SK-N-SH treated with all-trans-retinoic acid at 6 μM for 48 hours (cell line): ENCODE results near the gene CCDC148.

ENCODE experiments used
- ATAC-seq: fragments of 200-7000 bp; cut with Tn5 transposase; 3 replicates; pipeline ENCODE4 v1.9.1; 2020; ENCODE audit warnings: mild to moderate bottlenecking, moderate library complexity
- BACH2 ChIP-seq: fragments of 250-450 bp; sonication (Bioruptor Pico); IDR thresholded peaks from 2 replicates; pipeline ENCODE4 v1.9.0; 2021; ENCODE audit warnings: mild to moderate bottlenecking, borderline replicate concordance
- CREB5 ChIP-seq: fragments of 250-450 bp; sonication (Bioruptor Pico); IDR thresholded peaks from 2 replicates; pipeline ENCODE4 v1.5.1; 2020; ENCODE audit warnings: low read depth, mild to moderate bottlenecking, moderate library complexity
- CSDC2 ChIP-seq: fragments of 250-450 bp; sonication (Bioruptor Pico); IDR thresholded peaks from 2 replicates; pipeline ENCODE4 v1.5.0; 2020; ENCODE audit warnings: mild to moderate bottlenecking, moderate library complexity
- ESRRG ChIP-seq: fragments of 250-450 bp; sonication (Bioruptor Pico); IDR thresholded peaks from 2 replicates; pipeline ENCODE4 v1.6.1; 2021; ENCODE audit warnings: mild to moderate bottlenecking
- GLIS3 ChIP-seq: fragments of 250-450 bp; sonication (Bioruptor Pico); IDR thresholded peaks from 2 replicates; pipeline ENCODE4 v1.5.0; 2020; ENCODE audit warnings: mild to moderate bottlenecking, moderate library complexity
- OSR1 ChIP-seq: fragments of 250-450 bp; sonication (Bioruptor Pico); IDR thresholded peaks from 2 replicates; pipeline ENCODE4 v1.8.0; 2022; ENCODE audit warnings: moderate library complexity, mild to moderate bottlenecking, inconsistent platforms
- PATZ1 ChIP-seq: fragments of 250-450 bp; sonication (Bioruptor Pico); IDR thresholded peaks from 2 replicates; pipeline ENCODE4 v1.8.0; 2020; ENCODE audit warnings: mild to moderate bottlenecking, moderate library complexity, borderline replicate concordance
- POU6F1 ChIP-seq: fragments of 250-450 bp; sonication (Bioruptor Pico); IDR thresholded peaks from 2 replicates; pipeline ENCODE4 v1.8.0; 2021; ENCODE audit warnings: low read depth, mild to moderate bottlenecking, moderate library complexity, borderline replicate concordance
- PPARA ChIP-seq: fragments of 250-450 bp; sonication (Bioruptor Pico); IDR thresholded peaks from 2 replicates; pipeline ENCODE4 v1.5.0; 2020; ENCODE audit warnings: mild to moderate bottlenecking, borderline replicate concordance
- RARB ChIP-seq: fragments of 250-450 bp; sonication (Bioruptor Pico); IDR thresholded peaks from 2 replicates; pipeline ENCODE4 v1.8.0; 2021; ENCODE audit warnings: mild to moderate bottlenecking, moderate library complexity
- SNAI2 ChIP-seq: fragments of 250-450 bp; sonication (Bioruptor Pico); IDR thresholded peaks from 2 replicates; pipeline ENCODE4 v1.5.0; 2020; ENCODE audit warnings: mild to moderate bottlenecking, moderate library complexity
- TCF4 ChIP-seq: fragments of 250-450 bp; sonication (Bioruptor Pico); IDR thresholded peaks from 2 replicates; pipeline ENCODE4 v1.8.0; 2021; ENCODE audit warnings: mild to moderate bottlenecking, moderate library complexity, borderline replicate concordance
- TOX ChIP-seq: fragments of 250-450 bp; sonication (Bioruptor Pico); IDR thresholded peaks from 2 replicates; pipeline ENCODE4 v1.8.0; 2021; ENCODE audit warnings: mild to moderate bottlenecking, moderate library complexity, borderline replicate concordance
- TSHZ2 ChIP-seq: fragments of 250-450 bp; sonication (Bioruptor Pico); IDR thresholded peaks from 2 replicates; pipeline ENCODE4 v1.5.0; 2020; ENCODE audit warnings: mild to moderate bottlenecking, moderate library complexity
- ZC3H10 ChIP-seq: fragments of 250-450 bp; sonication (Bioruptor Pico); IDR thresholded peaks from 2 replicates; pipeline ENCODE4 v1.5.1; 2021; ENCODE audit warnings: mild to moderate bottlenecking, moderate library complexity
- ZFP3 ChIP-seq: fragments of 250-450 bp; sonication (Bioruptor Pico); IDR thresholded peaks from 2 replicates; pipeline ENCODE4 v1.5.0; 2020; ENCODE audit warnings: mild to moderate bottlenecking, moderate library complexity
- ZFP30 ChIP-seq: fragments of 450-650 bp; formaldehyde crosslinking; IDR thresholded peaks from 2 replicates; pipeline ENCODE4 v1.5.0; 2022; ENCODE audit warnings: mild to moderate bottlenecking, moderate library complexity
- ZNF565 ChIP-seq: fragments of 450-650 bp; formaldehyde crosslinking; conservative IDR thresholded peaks from 2 replicates; pipeline ENCODE4 v1.5.0; 2020; ENCODE audit warnings: low read depth, mild to moderate bottlenecking, moderate library complexity
- ZNF70 ChIP-seq: fragments of 450-650 bp; formaldehyde crosslinking; IDR thresholded peaks from 2 replicates; pipeline ENCODE4 v1.5.0; 2020; ENCODE audit warnings: mild to moderate bottlenecking, moderate library complexity
- ZNF8 ChIP-seq: fragments of 450-650 bp; formaldehyde crosslinking; IDR thresholded peaks from 2 replicates; pipeline ENCODE4 v1.5.0; 2020; ENCODE audit warnings: mild to moderate bottlenecking, moderate library complexity

CCDC148 gene

GRCh38 chr2:158459161-158460003 lies 2.8 kb upstream of the CCDC148 start:
- TF ChIP-seq ZFP3 (no peak), CSDC2 (CRISPR knock-in tag) (no peak), TOX (no peak), TSHZ2 (CRISPR knock-in tag) (no peak), CREB5 (CRISPR knock-in tag) (no peak), POU6F1 (no peak), PATZ1 (CRISPR knock-in tag) (no peak), ZC3H10 (CRISPR knock-in tag) (no peak), ESRRG (no peak), SNAI2 (no peak), GLIS3 (CRISPR knock-in tag) (no peak), OSR1 (CRISPR knock-in tag) (no peak), ZNF565 (CRISPR knock-in tag) (no peak), ZFP30 (no peak), ZNF8 (CRISPR knock-in tag) (no peak), TCF4 (CRISPR knock-in tag) (no peak)
- ATAC-seq: no peak

GRCh38 chr2:158458617-158458920 lies 2.0 kb upstream of the CCDC148 start:
- ATAC-seq: peak; percentile 3
- no peak for TF ChIP-seq ZC3H10 (CRISPR knock-in tag)
- no peak for TF ChIP-seq ZNF565 (CRISPR knock-in tag)

GRCh38 chr2:158457826-158458616 lies 1.5 kb upstream of the CCDC148 start:
- ATAC-seq: peak; percentile 69
- TF ChIP-seq SNAI2 (0 out of 2 replicates have a peak, but pooled peaks have one; percentile 31), ZFP3 (0 out of 2 replicates have a peak, but pooled peaks have one; percentile 18), TCF4 (CRISPR knock-in tag) (no peak), BACH2 (CRISPR knock-in tag) (no peak)

- peak; percentile 62 for ATAC-seq
- TF ChIP-seq ESRRG (no peak), ZFP3 (no peak), ZNF70 (CRISPR knock-in tag) (no peak), TOX (no peak), RARB (CRISPR knock-in tag) (no peak), CREB5 (CRISPR knock-in tag) (no peak), CSDC2 (CRISPR knock-in tag) (no peak), PPARA (CRISPR knock-in tag) (no peak), ZFP30 (no peak), ZNF565 (CRISPR knock-in tag) (no peak), GLIS3 (CRISPR knock-in tag) (no peak), SNAI2 (no peak), POU6F1 (no peak), ZNF8 (CRISPR knock-in tag) (no peak)
These were observed 706 bp upstream of the CCDC148 start for GRCh38 chr2:158457092-158457825.
